WTC11 (cell line): ENCODE results near the gene KRT23. TPM values are rescaled to one million over a fixed set of nuclear protein-coding genes. Genes with fewer than 3 reads are reported as not detected.

Experiments used
- ATAC-seq: fragments of 200-7000 bp; cut with Tn5 transposase; 2 replicates; pipeline ENCODE4 v1.10.0; 2021; ENCODE audit warnings: mild to moderate bottlenecking, moderate library complexity
- CTCF ChIA-PET: fragments of 300-600 bp; sonication (Branson Sonifier 250); formaldehyde crosslinking; loops from one replicate; lab custom pipeline; 2021; ENCODE audit warnings: antibody characterized with exemption; lab: Charles Lee
- POLR2A ChIA-PET: fragments of 350-600 bp; sonication (Branson Sonifier 250); formaldehyde crosslinking; loops from one replicate; lab custom pipeline; 2021; ENCODE audit warnings: antibody characterized with exemption; lab: Charles Lee
- DNase-seq: peaks from one replicate; pipeline ENCODE4 v3.0.0; 2021; ENCODE audit warnings: low spot score
- H3K27ac Mint-ChIP-seq: 2 replicates; pipeline ENCODE4 v1.8.0; 2021; ENCODE audit warnings: mixed read lengths
- H3K27me3 Mint-ChIP-seq: 2 replicates; pipeline ENCODE4 v1.8.0; 2021; ENCODE audit warnings: low read depth, mild to moderate bottlenecking, moderate library complexity, mixed read lengths
- H3K36me3 Mint-ChIP-seq: 2 replicates; pipeline ENCODE4 v1.8.0; 2021; ENCODE audit warnings: mixed read lengths
- H3K4me1 Mint-ChIP-seq: 2 replicates; pipeline ENCODE4 v1.8.0; 2022; ENCODE audit warnings: mixed read lengths
- H3K4me3 Mint-ChIP-seq: 2 replicates; pipeline ENCODE4 v1.8.0; 2021; ENCODE audit warnings: mild to moderate bottlenecking, moderate library complexity, mixed read lengths
- H3K9me3 Mint-ChIP-seq: 2 replicates; pipeline ENCODE4 v1.8.0; 2021; ENCODE audit warnings: mixed read lengths
- ATF6 ChIP-seq: sonication (generic); formaldehyde crosslinking; IDR thresholded peaks from 2 replicates; pipeline ENCODE4 v1.8.1; 2023; ENCODE audit warnings: mild to moderate bottlenecking, missing genetic modification reagents
- FOXP1 ChIP-seq: sonication (generic); formaldehyde crosslinking; IDR thresholded peaks from 2 replicates; pipeline ENCODE4 v1.8.0; 2022; ENCODE audit warnings: missing genetic modification reagents, mild to moderate bottlenecking, moderate library complexity, borderline replicate concordance
- KAT7 ChIP-seq: sonication (generic); formaldehyde crosslinking; IDR thresholded peaks from 2 replicates; pipeline ENCODE4 v1.8.1; 2023; ENCODE audit warnings: missing genetic modification reagents, mild to moderate bottlenecking, borderline replicate concordance
- NR1H2 ChIP-seq: sonication (generic); formaldehyde crosslinking; IDR thresholded peaks from 2 replicates; pipeline ENCODE4 v1.9.0; 2021; ENCODE audit warnings: mild to moderate bottlenecking, moderate library complexity, missing genetic modification reagents
- SMAD3 ChIP-seq: sonication (generic); formaldehyde crosslinking; IDR thresholded peaks from 2 replicates; pipeline ENCODE4 v1.8.0; 2022; ENCODE audit warnings: missing genetic modification reagents, mild to moderate bottlenecking, borderline replicate concordance
- SMAD4 ChIP-seq: sonication (generic); formaldehyde crosslinking; IDR thresholded peaks from 2 replicates; pipeline ENCODE4 v1.8.0; 2022; ENCODE audit warnings: mild to moderate bottlenecking, missing genetic modification reagents
- total RNA-seq: library from RNA; stranded (reverse); gene quantifications from 3 replicates; pipeline ENCODE4 v1.2.3, GENCODE V29; 2021
- TF ChIP-seq, protein P1 (sequence below): sonication (generic); formaldehyde crosslinking; IDR thresholded peaks from 2 replicates; pipeline ENCODE4 v1.8.1; 2023; ENCODE audit warnings: mild to moderate bottlenecking, missing genetic modification reagents, borderline replicate concordance
- TF ChIP-seq, protein P2 (sequence below): sonication (generic); formaldehyde crosslinking; IDR thresholded peaks from 2 replicates; pipeline ENCODE4 v1.8.0; 2023; ENCODE audit warnings: missing genetic modification reagents, mild to moderate bottlenecking, borderline replicate concordance
- TF ChIP-seq, protein P3 (sequence below): sonication (generic); formaldehyde crosslinking; IDR thresholded peaks from 2 replicates; pipeline ENCODE4 v1.8.1; 2022; ENCODE audit warnings: low read depth, mild to moderate bottlenecking, moderate library complexity, missing genetic modification reagents, borderline replicate concordance
- TF ChIP-seq, protein P4 (sequence below): sonication (generic); formaldehyde crosslinking; IDR thresholded peaks from 2 replicates; pipeline ENCODE4 v1.8.0; 2022; ENCODE audit warnings: mild to moderate bottlenecking, missing genetic modification reagents
- TF ChIP-seq, protein P5 (sequence below): fragments of 250-450 bp; sonication (Bioruptor Pico); conservative IDR thresholded peaks from 2 replicates; pipeline ENCODE4 v1.9.0; 2021; ENCODE audit warnings: mild to moderate bottlenecking

Gene KRT23
- total RNA-seq, 1 experiment from 2014 or later = not detected

- H3K27me3 Mint-ChIP-seq = no peaks in the 10 kb centered on the region; the same call in 1 of the 2 replicates
- H3K4me3 Mint-ChIP-seq = no peak overlapping the region
- H3K36me3 Mint-ChIP-seq = no peaks in the 10 kb centered on the region
- H3K9me3 Mint-ChIP-seq = no peaks in the 10 kb centered on the region
- peaks cover 10% of the 10 kb centered on the region for H3K4me1 Mint-ChIP-seq
- POLR2A ChIA-PET = interaction anchor here (0.5 kb wide), 1 partner anchor 610 kb away, joined by 3 read pairs; no protein-coding TSS in a partner anchor
- CTCF ChIA-PET = no interaction called here
- no peak for TF ChIP-seq ATF6
- TF ChIP-seq SMAD4 = no peak
- TF ChIP-seq NR1H2 (CRISPR knock-in tag) = no peak
- TF ChIP-seq, protein P1, sequence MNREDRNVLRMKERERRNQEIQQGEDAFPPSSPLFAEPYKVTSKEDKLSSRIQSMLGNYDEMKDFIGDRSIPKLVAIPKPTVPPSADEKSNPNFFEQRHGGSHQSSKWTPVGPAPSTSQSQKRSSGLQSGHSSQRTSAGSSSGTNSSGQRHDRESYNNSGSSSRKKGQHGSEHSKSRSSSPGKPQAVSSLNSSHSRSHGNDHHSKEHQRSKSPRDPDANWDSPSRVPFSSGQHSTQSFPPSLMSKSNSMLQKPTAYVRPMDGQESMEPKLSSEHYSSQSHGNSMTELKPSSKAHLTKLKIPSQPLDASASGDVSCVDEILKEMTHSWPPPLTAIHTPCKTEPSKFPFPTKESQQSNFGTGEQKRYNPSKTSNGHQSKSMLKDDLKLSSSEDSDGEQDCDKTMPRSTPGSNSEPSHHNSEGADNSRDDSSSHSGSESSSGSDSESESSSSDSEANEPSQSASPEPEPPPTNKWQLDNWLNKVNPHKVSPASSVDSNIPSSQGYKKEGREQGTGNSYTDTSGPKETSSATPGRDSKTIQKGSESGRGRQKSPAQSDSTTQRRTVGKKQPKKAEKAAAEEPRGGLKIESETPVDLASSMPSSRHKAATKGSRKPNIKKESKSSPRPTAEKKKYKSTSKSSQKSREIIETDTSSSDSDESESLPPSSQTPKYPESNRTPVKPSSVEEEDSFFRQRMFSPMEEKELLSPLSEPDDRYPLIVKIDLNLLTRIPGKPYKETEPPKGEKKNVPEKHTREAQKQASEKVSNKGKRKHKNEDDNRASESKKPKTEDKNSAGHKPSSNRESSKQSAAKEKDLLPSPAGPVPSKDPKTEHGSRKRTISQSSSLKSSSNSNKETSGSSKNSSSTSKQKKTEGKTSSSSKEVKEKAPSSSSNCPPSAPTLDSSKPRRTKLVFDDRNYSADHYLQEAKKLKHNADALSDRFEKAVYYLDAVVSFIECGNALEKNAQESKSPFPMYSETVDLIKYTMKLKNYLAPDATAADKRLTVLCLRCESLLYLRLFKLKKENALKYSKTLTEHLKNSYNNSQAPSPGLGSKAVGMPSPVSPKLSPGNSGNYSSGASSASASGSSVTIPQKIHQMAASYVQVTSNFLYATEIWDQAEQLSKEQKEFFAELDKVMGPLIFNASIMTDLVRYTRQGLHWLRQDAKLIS = no peak
- TF ChIP-seq, protein P2, sequence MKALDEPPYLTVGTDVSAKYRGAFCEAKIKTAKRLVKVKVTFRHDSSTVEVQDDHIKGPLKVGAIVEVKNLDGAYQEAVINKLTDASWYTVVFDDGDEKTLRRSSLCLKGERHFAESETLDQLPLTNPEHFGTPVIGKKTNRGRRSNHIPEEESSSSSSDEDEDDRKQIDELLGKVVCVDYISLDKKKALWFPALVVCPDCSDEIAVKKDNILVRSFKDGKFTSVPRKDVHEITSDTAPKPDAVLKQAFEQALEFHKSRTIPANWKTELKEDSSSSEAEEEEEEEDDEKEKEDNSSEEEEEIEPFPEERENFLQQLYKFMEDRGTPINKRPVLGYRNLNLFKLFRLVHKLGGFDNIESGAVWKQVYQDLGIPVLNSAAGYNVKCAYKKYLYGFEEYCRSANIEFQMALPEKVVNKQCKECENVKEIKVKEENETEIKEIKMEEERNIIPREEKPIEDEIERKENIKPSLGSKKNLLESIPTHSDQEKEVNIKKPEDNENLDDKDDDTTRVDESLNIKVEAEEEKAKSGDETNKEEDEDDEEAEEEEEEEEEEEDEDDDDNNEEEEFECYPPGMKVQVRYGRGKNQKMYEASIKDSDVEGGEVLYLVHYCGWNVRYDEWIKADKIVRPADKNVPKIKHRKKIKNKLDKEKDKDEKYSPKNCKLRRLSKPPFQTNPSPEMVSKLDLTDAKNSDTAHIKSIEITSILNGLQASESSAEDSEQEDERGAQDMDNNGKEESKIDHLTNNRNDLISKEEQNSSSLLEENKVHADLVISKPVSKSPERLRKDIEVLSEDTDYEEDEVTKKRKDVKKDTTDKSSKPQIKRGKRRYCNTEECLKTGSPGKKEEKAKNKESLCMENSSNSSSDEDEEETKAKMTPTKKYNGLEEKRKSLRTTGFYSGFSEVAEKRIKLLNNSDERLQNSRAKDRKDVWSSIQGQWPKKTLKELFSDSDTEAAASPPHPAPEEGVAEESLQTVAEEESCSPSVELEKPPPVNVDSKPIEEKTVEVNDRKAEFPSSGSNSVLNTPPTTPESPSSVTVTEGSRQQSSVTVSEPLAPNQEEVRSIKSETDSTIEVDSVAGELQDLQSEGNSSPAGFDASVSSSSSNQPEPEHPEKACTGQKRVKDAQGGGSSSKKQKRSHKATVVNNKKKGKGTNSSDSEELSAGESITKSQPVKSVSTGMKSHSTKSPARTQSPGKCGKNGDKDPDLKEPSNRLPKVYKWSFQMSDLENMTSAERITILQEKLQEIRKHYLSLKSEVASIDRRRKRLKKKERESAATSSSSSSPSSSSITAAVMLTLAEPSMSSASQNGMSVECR = no peak
- TF ChIP-seq, protein P3, sequence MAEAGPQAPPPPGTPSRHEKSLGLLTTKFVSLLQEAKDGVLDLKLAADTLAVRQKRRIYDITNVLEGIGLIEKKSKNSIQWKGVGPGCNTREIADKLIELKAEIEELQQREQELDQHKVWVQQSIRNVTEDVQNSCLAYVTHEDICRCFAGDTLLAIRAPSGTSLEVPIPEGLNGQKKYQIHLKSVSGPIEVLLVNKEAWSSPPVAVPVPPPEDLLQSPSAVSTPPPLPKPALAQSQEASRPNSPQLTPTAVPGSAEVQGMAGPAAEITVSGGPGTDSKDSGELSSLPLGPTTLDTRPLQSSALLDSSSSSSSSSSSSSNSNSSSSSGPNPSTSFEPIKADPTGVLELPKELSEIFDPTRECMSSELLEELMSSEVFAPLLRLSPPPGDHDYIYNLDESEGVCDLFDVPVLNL (CRISPR knock-in tag) = no peak
- TF ChIP-seq FOXP1 = no peak
- TF ChIP-seq, protein P4, sequence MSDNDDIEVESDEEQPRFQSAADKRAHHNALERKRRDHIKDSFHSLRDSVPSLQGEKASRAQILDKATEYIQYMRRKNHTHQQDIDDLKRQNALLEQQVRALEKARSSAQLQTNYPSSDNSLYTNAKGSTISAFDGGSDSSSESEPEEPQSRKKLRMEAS (CRISPR knock-in tag) = no peak
- no peak for TF ChIP-seq SMAD3 (CRISPR knock-in tag)
- TF ChIP-seq, protein P5, sequence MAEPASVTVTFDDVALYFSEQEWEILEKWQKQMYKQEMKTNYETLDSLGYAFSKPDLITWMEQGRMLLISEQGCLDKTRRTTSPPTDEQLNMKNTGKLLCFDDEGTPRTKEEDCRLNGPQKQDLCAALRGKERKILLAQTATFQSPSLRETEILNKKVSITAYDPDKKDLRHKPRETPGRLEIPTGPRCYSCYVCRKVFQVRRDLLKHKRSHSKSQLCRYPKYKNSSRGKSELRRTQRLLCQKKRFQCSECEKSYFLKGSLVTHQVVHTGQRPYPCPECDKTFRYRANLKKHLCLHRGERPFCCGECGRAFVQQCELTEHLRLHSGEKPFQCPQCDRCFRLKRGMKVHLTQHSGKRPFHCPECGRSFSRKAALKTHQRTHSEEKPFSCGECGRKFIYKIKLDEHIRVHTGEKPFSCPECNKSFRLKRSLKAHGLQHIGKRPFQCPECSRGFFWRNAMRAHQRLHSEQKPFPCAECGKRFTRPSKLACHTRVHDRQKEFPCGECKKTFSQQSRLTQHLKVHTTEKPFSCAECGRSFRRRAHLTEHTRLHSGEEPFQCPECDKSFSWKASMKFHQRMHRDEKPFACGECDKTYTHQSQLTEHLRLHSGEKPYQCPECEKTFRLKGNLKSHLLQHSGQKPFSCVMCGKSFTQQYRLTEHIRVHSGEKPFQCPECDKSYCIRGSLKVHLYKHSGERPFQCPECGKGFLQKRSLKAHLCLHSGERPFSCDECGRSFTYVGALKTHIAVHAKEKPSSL = no peak
- TF ChIP-seq, all 79 proteins: peak for 0
- no peak overlapping the region for H3K27ac Mint-ChIP-seq
- no peak for DNase-seq
- ATAC-seq = no peak
Observed at GRCh38 chr17:40932608-40933007, 4.8 kb downstream of the KRT23 start.

GRCh38 chr17:40931311-40931710 lies 6.1 kb downstream of the KRT23 start:
- no peak for TF ChIP-seq KAT7 (CRISPR knock-in tag)
- DNase-seq = no peak
- Mint-ChIP-seq H3K27ac (no peak overlapping the region), H3K9me3 (no peaks in the 10 kb centered on the region), H3K36me3 (no peaks in the 10 kb centered on the region), H3K4me3 (no peak overlapping the region), H3K4me1 (peaks cover 7% of the 10 kb centered on the region), H3K27me3 (no peaks in the 10 kb centered on the region)
- ChIA-PET POLR2A (no interaction called here), CTCF (no interaction called here)
- ATAC-seq = no peak
